Heart right ventricle (tissue), 16 donors: ENCODE data around the gene SKIC2. TPM values are rescaled to one million over a fixed set of nuclear protein-coding genes. Genes with fewer than 3 reads are reported as not detected.
A peak's percentile ranks its signal among the peaks of the same experiment; 100 is the strongest.

Source experiments
- ATAC-seq, 8 donors: fragments of 200-7000 bp; cut with Tn5 transposase; one replicate each; pipeline ENCODE4 v1.9.1; 2020; ENCODE audit warnings: mild to moderate bottlenecking in 8 of 8, moderate library complexity in 8 of 8, moderate number of reproducible peaks in 1 of 8
- DNase-seq, 2 donors: peaks; one replicate each; pipeline ENCODE4 v3.0.0-alpha.2; 2020
- H3K27ac ChIP-seq, 10 donors: fragments of 200-600 bp; sonication (generic) in 2 of 10; one replicate each; pipeline versions ENCODE4 v1.5.0 to v1.8.0; 2020 to 2022; ENCODE audit warnings: mild to moderate bottlenecking in 3 of 10
- H3K27me3 ChIP-seq, 7 donors: fragments of 200-600 bp; one replicate each; pipeline ENCODE4 v1.8.0; 2021 to 2022; ENCODE audit warnings: mild to moderate bottlenecking in 2 of 7
- H3K36me3 ChIP-seq, 9 donors: fragments of 200-600 bp; sonication (generic) in 1 of 9; one replicate each; pipeline versions ENCODE4 v1.5.0 to v1.8.0; 2020 to 2022; ENCODE audit warnings: mild to moderate bottlenecking in 2 of 9
- H3K4me1 ChIP-seq, 9 donors: fragments of 200-600 bp; sonication (generic) in 1 of 9; one replicate each; pipeline versions ENCODE4 v1.5.0 to v1.8.0; 2020 to 2022; ENCODE audit warnings: mild to moderate bottlenecking in 4 of 9
- H3K4me3 ChIP-seq, 10 donors: fragments of 200-600 bp; sonication (generic) in 2 of 10; one replicate each; pipeline versions ENCODE4 v1.5.0 to v1.8.0; 2020 to 2022; ENCODE audit warnings: mild to moderate bottlenecking in 7 of 10, moderate library complexity in 2 of 10
- H3K9me3 ChIP-seq, 11 donors: fragments of 200-600 bp in 10 of 11; sonication (generic) in 2 of 11; one replicate each; pipeline versions ENCODE4 v1.5.0 to v1.8.0; 2013 to 2022; ENCODE audit warnings: mild to moderate bottlenecking in 2 of 11, control low read depth in 1 of 11, moderate library complexity in 1 of 11
- CTCF ChIP-seq, 9 donors: fragments of 200-600 bp; sonication (generic) in 2 of 9; IDR thresholded peaks; one replicate each; pipeline versions ENCODE4 v1.5.0 to v1.8.0; 2021 to 2022; ENCODE audit warnings: antibody characterized with exemption in 9 of 9, mild to moderate bottlenecking in 5 of 9, moderate library complexity in 1 of 9
- whole genome bisulfite sequencing, 2 donors: extraction: QIAGEN DNeasy Blood & Tissue Kit; methylation state at CpG; one replicate each; pipeline ENCODE4 v1.1.7; 2013; ENCODE audit warnings: inconsistent platforms in 1 of 2; 5-methylcytosine and 5-hydroxymethylcytosine counted together
- intact Hi-C, 10 donors: fragments of 100-400 bp; cut with DNase I; formaldehyde crosslinking; loops; one replicate each; pipeline versions ENCODE4 v1.11.1 to v1.14.2; 2022
- polyA plus RNA-seq, 2 donors: library from polyadenylated mRNA; stranded (reverse); fragments of 200-250 nt; gene quantifications; one replicate each; pipeline ENCODE4 v1.2.3, GENCODE V29; 2013
- total RNA-seq, 10 donors: library from RNA; stranded (reverse); fragmentation: NEBNext Ultra II Directional in 3 of 10; extraction: Animal tissue kit (Norgen Biotek cat#: 25700) in 3 of 10; gene quantifications; one replicate each; pipeline versions ENCODE4 v1.2.1 to v1.2.4, GENCODE V29; 2021 to 2023
- donor health status: Arrhythmogenic right ventricular cardiomyopathy.
- donor health status: ischemic (EF 13 %, LVEDD 7.1; RV severe dilation, severe dysfunction).
- donor health status: healthy with polysubstance abuse.
- donor health status: DM: no; HTN: yes; CAD: no.
- donor health status: DM: no; HTN: no; CAD: no.
- donor health status: ischemic (EF 25% LVEDD 6.9; RV normal size, moderate dysfunction).
- donor health status: ischemic (EF 25% LVEDD 5.7; RV mildly dilated, moderate dysfunction).
- donor health status: healthy.
- donor health status: DM: yes; HTN: yes; CAD: no.
- donor health status: Ischemic cardiomyopathy.
- donor health status: ischemic (EF 35%, LVEDD 5.7; RV mildly dilated, moderate dysfunction).
- donor health status: nonischemic (EF 11% LVEDD 7.7; RV severe dilation, severe dysfunction).
- donor health status: DM: yes; HTN: yes; CAD: no.
- donor health status: PGD.
- donor health status: ischemic (EF 29% LVEDD 5.4; RV normal size, mild dysfunction).
- donor health status: nonischemic (EF 23%, LVEDD 6.1; RV moderate dilation, normal function).

SKIC2 gene
- total and polyA plus RNA-seq, 12 donors: 21.8 to 67.4 (median 34.4) TPM

GRCh38 chr6:31969712-31970603 lies 11.0 kb downstream of the SKIC2 start:
- Histone ChIP-seq H3K9me3 (no peaks in the 10 kb centered on the region), H3K27ac (no peak overlapping the region), H3K4me3 (peak overlapping the region in 1 of 10 donors; percentile 73), H3K27me3 (no peaks in the 10 kb centered on the region), H3K4me1 (peaks cover 6 to 31% (median 24%) of the 10 kb centered on the region in 9 donors), H3K36me3 (peaks cover 0 to 70% (median 28%) of the 10 kb centered on the region in 9 donors)
- WGBS, 2 donors: 75% methylated on average over 17 of the region's 17 CpGs
- no peak for DNase-seq
- no peak for ATAC-seq
- intact Hi-C loops: no loop called here
- no peak for TF ChIP-seq CTCF (IDR thresholded peaks at IDR 0.05)

- Histone ChIP-seq H3K27me3 (no peaks in the 10 kb centered on the region), H3K36me3 (peaks cover 0 to 69% (median 25%) of the 10 kb centered on the region in 9 donors), H3K27ac (peak overlapping the region in 9 of 10 donors; percentile 87 to 96 (median 95)), H3K9me3 (no peaks in the 10 kb centered on the region), H3K4me3 (peak overlapping the region in 8 of 10 donors; percentile 59 to 96 (median 74)), H3K4me1 (peaks cover 6 to 31% (median 24%) of the 10 kb centered on the region in 9 donors)
- ATAC-seq: no peak
- 75 to 76% methylated on average over 18 of the region's 18 CpGs for WGBS, 2 donors
- intact Hi-C loops: no loop called here
- no peak for TF ChIP-seq CTCF (IDR thresholded peaks at IDR 0.05)
- no peak for DNase-seq
Measured at GRCh38 chr6:31970604-31971271, 11.8 kb downstream of the SKIC2 start.

- DNase-seq (no peak), ATAC-seq (peak in 2 of 8 donors; percentile 3 to 13)
- H3K36me3 ChIP-seq: peaks cover 0 to 62% (median 25%) of the 10 kb centered on the region in 9 donors
- 21 to 27% methylated on average over 29 of the region's 29 CpGs for WGBS, 2 donors
- no peaks in the 10 kb centered on the region for H3K9me3 ChIP-seq
- intact Hi-C loops: no loop called here
- no peaks in the 10 kb centered on the region for H3K27me3 ChIP-seq
- peak overlapping the region; percentile 87 to 96 (median 94) for H3K27ac ChIP-seq
- TF ChIP-seq CTCF (IDR thresholded peaks at IDR 0.05): no peak
- H3K4me1 ChIP-seq: peaks cover 6 to 31% (median 24%) of the 10 kb centered on the region in 9 donors
- H3K4me3 ChIP-seq: peak overlapping the region; percentile 59 to 96 (median 74)
Measured at GRCh38 chr6:31971279-31971992, 12.5 kb downstream of the SKIC2 start.
